Measurements from ENCODE around the gene ANAPC2.

DNA sequence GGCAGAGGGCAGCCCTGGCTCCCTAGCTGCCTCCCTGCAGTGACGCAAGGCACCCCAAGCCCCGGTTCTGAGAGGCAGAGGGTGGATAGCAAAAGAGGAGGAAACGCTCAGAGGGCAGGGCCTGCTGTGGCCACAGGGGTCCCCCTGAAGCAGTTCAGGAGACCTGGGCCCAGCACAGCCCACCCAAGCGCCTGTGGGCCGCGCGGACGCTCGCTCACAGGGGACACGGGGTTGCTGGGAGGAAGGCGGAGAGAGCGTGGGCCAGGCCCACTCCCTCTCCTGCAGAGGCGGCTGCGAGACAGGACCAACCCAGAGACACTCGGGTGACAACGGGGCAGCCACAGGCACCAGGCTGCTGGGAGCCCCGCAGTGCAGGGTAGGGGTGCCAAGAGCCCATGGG, 8.6 kb downstream of the ANAPC2 start:
- TF ChIP-seq, protein P1, sequence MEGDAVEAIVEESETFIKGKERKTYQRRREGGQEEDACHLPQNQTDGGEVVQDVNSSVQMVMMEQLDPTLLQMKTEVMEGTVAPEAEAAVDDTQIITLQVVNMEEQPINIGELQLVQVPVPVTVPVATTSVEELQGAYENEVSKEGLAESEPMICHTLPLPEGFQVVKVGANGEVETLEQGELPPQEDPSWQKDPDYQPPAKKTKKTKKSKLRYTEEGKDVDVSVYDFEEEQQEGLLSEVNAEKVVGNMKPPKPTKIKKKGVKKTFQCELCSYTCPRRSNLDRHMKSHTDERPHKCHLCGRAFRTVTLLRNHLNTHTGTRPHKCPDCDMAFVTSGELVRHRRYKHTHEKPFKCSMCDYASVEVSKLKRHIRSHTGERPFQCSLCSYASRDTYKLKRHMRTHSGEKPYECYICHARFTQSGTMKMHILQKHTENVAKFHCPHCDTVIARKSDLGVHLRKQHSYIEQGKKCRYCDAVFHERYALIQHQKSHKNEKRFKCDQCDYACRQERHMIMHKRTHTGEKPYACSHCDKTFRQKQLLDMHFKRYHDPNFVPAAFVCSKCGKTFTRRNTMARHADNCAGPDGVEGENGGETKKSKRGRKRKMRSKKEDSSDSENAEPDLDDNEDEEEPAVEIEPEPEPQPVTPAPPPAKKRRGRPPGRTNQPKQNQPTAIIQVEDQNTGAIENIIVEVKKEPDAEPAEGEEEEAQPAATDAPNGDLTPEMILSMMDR (IDR thresholded peaks at IDR 0.05), result no peak
- no peak for TF ChIP-seq ZFX (IDR thresholded peaks at IDR 0.05; ENCODE audit: borderline replicate concordance)

All from 22Rv1 (cell line).